Measurements from ENCODE around the gene IFIT5.

DNA sequence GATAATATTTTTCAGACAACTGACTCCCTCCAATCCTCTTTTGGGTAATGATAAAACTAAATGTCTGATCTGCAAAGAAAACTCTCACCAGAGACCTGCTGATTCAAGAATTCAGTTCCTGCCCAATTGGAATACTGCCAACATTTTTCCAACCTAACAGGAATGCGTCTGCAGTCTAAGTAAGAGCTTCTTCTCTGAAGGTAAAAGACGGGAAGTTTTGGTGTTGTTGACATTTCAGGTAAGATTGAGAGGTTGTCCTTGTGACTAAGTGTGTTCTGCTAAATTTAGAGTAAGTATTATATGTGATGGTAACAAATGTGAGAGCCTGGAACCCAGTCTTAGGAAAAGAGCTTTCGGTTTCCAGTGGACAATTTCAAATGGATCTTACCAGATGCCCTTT, 17.6 kb downstream of the IFIT5 start:
- TF ChIP-seq, protein P1, sequence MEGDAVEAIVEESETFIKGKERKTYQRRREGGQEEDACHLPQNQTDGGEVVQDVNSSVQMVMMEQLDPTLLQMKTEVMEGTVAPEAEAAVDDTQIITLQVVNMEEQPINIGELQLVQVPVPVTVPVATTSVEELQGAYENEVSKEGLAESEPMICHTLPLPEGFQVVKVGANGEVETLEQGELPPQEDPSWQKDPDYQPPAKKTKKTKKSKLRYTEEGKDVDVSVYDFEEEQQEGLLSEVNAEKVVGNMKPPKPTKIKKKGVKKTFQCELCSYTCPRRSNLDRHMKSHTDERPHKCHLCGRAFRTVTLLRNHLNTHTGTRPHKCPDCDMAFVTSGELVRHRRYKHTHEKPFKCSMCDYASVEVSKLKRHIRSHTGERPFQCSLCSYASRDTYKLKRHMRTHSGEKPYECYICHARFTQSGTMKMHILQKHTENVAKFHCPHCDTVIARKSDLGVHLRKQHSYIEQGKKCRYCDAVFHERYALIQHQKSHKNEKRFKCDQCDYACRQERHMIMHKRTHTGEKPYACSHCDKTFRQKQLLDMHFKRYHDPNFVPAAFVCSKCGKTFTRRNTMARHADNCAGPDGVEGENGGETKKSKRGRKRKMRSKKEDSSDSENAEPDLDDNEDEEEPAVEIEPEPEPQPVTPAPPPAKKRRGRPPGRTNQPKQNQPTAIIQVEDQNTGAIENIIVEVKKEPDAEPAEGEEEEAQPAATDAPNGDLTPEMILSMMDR (IDR thresholded peaks at IDR 0.05) = no peak
- TF ChIP-seq RARB (CRISPR knock-in tag; IDR thresholded peaks at IDR 0.05) (no peak), CEBPB (IDR thresholded peaks at IDR 0.05) (no peak)
- TF ChIP-seq, protein P2, sequence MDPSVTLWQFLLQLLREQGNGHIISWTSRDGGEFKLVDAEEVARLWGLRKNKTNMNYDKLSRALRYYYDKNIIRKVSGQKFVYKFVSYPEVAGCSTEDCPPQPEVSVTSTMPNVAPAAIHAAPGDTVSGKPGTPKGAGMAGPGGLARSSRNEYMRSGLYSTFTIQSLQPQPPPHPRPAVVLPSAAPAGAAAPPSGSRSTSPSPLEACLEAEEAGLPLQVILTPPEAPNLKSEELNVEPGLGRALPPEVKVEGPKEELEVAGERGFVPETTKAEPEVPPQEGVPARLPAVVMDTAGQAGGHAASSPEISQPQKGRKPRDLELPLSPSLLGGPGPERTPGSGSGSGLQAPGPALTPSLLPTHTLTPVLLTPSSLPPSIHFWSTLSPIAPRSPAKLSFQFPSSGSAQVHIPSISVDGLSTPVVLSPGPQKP (IDR thresholded peaks at IDR 0.05; ENCODE audit: low read depth, low read length) = no peak

Measured in A549 (cell line).